K562 (cell line): ENCODE results near the gene UBE2E2.

ENCODE experiments used
- BRCA1 ChIP-seq, 2 experiments: fragments of 450-650 bp in 1 of 2; sonication (generic) in 1 of 2; formaldehyde crosslinking in 1 of 2; IDR thresholded peaks; 2 replicates each; pipeline versions ENCODE4 v1.5.0 to v1.6.1; 2017 to 2020; ENCODE audit warnings: mild to moderate bottlenecking in 1 of 2, missing genetic modification reagents in 1 of 2
- CC2D1A ChIP-seq: fragments of 450-650 bp; IDR thresholded peaks from 2 replicates; pipeline ENCODE4 v1.6.1; 2017; ENCODE audit warnings: mild to moderate bottlenecking
- HDAC2 ChIP-seq: fragments of 450-650 bp; IDR thresholded peaks from 2 replicates; pipeline ENCODE4 v1.6.1; 2016; ENCODE audit warnings: mild to moderate bottlenecking
- KDM1A ChIP-seq, 2 experiments: fragments of 450-650 bp; IDR thresholded peaks; 2 replicates each; pipeline ENCODE4 v1.6.1; 2016; ENCODE audit warnings: mild to moderate bottlenecking in 2 of 2
- PML ChIP-seq: IDR thresholded peaks from 2 replicates; pipeline ENCODE4 v1.6.1; 2012; ENCODE audit warnings: low read length, inconsistent platforms
- POLR3A ChIP-seq: IDR thresholded peaks from 2 replicates; pipeline ENCODE4 v1.6.1; 2011; ENCODE audit warnings: borderline replicate concordance, mild to moderate bottlenecking, moderate library complexity; ENCODE audit not compliant: insufficient read length, insufficient read depth; ENCODE audit errors: extremely low read depth
- RFX1 ChIP-seq: fragments of 450-650 bp; IDR thresholded peaks from 2 replicates; pipeline ENCODE4 v1.6.1; 2016; ENCODE audit warnings: mild to moderate bottlenecking, moderate library complexity
- ZNF398 ChIP-seq: fragments of 250-450 bp; sonication (Bioruptor Pico); IDR thresholded peaks from 2 replicates; pipeline ENCODE4 v1.8.0; 2021; ENCODE audit warnings: moderate library complexity, mild to moderate bottlenecking, inconsistent platforms
- ZNF512 ChIP-seq: IDR thresholded peaks from 2 replicates; pipeline ENCODE4 v1.6.1; 2016; ENCODE audit warnings: missing genetic modification characterization, missing compliant biosample characterization
- ZZZ3 ChIP-seq: fragments of 450-650 bp; IDR thresholded peaks from 2 replicates; pipeline ENCODE4 v1.6.1; 2016; ENCODE audit warnings: antibody characterized with exemption, mild to moderate bottlenecking, moderate library complexity

DNA sequence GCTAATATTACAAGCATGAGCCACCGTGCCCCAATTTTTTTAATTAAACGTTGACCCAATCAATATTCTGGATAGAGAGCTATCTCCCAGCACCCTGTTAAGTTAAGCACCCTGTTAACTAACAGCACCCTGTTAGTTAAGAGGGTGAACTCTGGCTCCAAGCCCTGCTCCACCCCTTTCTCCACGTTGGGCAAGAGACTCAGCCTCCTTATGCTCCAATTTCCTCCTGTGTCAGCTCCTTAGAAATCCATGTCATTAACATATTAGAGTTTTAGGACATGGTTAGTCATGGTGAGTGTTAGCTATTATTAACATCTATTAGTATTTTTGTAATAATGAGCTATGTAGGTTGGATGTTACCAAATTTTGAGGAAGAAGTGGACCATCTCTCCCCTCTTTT lies 385.4 kb downstream of the UBE2E2 start:
- TF ChIP-seq ZNF512 (tag) (no peak), ZZZ3 (no peak), HDAC2 (no peak), BRCA1 (IDR thresholded peaks at IDR 0.05) (no peak), BRCA1 (CRISPR knock-in tag; IDR thresholded peaks at IDR 0.05) (no peak), POLR3A (no peak), KDM1A (IDR thresholded peaks at IDR 0.05) (no peak), CC2D1A (no peak), ZNF398 (CRISPR knock-in tag) (no peak), RFX1 (no peak), PML (no peak)
